Neural cell (in vitro differentiated cells): ENCODE measurements around the gene TMEM235. TPM values are rescaled to one million over a fixed set of nuclear protein-coding genes. Genes with fewer than 3 reads are reported as not detected.

Experiments
- H2AFZ ChIP-seq: fragments of 200-600, 300-800 bp; sonication (generic), shearing (Covaris generic); 2 replicates; pipeline ENCODE4 v1.6.0; 2014; ENCODE audit warnings: low read depth, mild to moderate bottlenecking, antibody characterized with exemption, low read length, moderate library complexity
- H3F3A ChIP-seq: fragments of 200-600 bp; shearing (Covaris generic); 2 replicates; pipeline ENCODE4 v1.6.1; 2016; ENCODE audit warnings: mild to moderate bottlenecking, moderate library complexity, mixed read lengths, antibody characterized with exemption, low read length; ENCODE audit not compliant: insufficient read depth, poor library complexity, severe bottlenecking
- H3K27ac ChIP-seq: fragments of 200-600, 300-800 bp; sonication (generic), shearing (Covaris generic); 2 replicates; pipeline ENCODE4 v1.5.1; 2014; ENCODE audit warnings: mild to moderate bottlenecking, low read length, moderate library complexity
- H3K27me3 ChIP-seq: fragments of 300-800, 200-600 bp; sonication (generic), shearing (Covaris generic); 2 replicates; pipeline ENCODE4 v1.6.0; 2014; ENCODE audit warnings: mild to moderate bottlenecking, low read depth, low read length, moderate library complexity; ENCODE audit not compliant: insufficient read depth
- H3K36me3 ChIP-seq: fragments of 300-800, 200-600 bp; sonication (generic), shearing (Covaris generic); 2 replicates; pipeline ENCODE4 v1.5.1; 2014; ENCODE audit warnings: mild to moderate bottlenecking, antibody characterized with exemption, low read length, moderate library complexity; ENCODE audit not compliant: insufficient read depth
- H3K4me2 ChIP-seq: fragments of 300-800, 200-600 bp; sonication (generic), shearing (Covaris generic); 2 replicates; pipeline ENCODE4 v1.6.0; 2014; ENCODE audit warnings: mild to moderate bottlenecking, low read length
- H3K4me3 ChIP-seq: fragments of 300-800, 200-600 bp; sonication (generic), shearing (Covaris generic); 2 replicates; pipeline ENCODE4 v1.5.1; 2014; ENCODE audit warnings: mild to moderate bottlenecking, low read length, moderate library complexity
- H3K79me2 ChIP-seq: fragments of 200-600 bp; shearing (Covaris generic); replicated peaks from 2 replicates; pipeline ENCODE4 v1.6.0; 2014; ENCODE audit warnings: mild to moderate bottlenecking, low read length, moderate library complexity; ENCODE audit not compliant: insufficient read depth
- H3K9ac ChIP-seq: fragments of 300-800, 200-600 bp; sonication (generic), shearing (Covaris generic); 2 replicates; pipeline ENCODE4 v1.6.1; 2016; ENCODE audit warnings: mild to moderate bottlenecking, low read length, mixed read lengths
- H3K9me2 ChIP-seq: fragments of 200-600 bp; shearing (Covaris generic); 2 replicates; pipeline ENCODE4 v1.6.1; 2016; ENCODE audit warnings: mild to moderate bottlenecking, low read length, mixed read lengths; ENCODE audit not compliant: insufficient read depth
- H3K9me3 ChIP-seq: fragments of 200-600, 300-800 bp; sonication (generic), shearing (Covaris generic); 2 replicates; pipeline ENCODE4 v1.6.1; 2016; ENCODE audit warnings: mild to moderate bottlenecking, mixed run types, low read length, moderate library complexity, mixed read lengths
- H4K20me1 ChIP-seq: fragments of 200-600 bp; shearing (Covaris generic); 2 replicates; pipeline ENCODE4 v1.6.1; 2016; ENCODE audit warnings: mild to moderate bottlenecking, mixed run types; ENCODE audit not compliant: insufficient read depth
- EP300 ChIP-seq: fragments of 450-650 bp; conservative IDR thresholded peaks from 2 replicates; pipeline ENCODE4 v1.6.1; 2014; ENCODE audit warnings: antibody characterized with exemption, mild to moderate bottlenecking, moderate library complexity; ENCODE audit not compliant: poor library complexity, severe bottlenecking
- EZH2 ChIP-seq: fragments of 200-600, 300-800 bp; shearing (Covaris generic), sonication (generic); IDR thresholded peaks from 2 replicates; pipeline ENCODE4 v1.6.1; 2014; ENCODE audit warnings: antibody characterized with exemption, low read length, borderline replicate concordance, mild to moderate bottlenecking; ENCODE audit not compliant: insufficient read depth, poor library complexity, severe bottlenecking
- MXI1 ChIP-seq: fragments of 450-650 bp; conservative IDR thresholded peaks from 2 replicates; pipeline ENCODE4 v1.6.1; 2014; ENCODE audit warnings: antibody characterized with exemption, mild to moderate bottlenecking; ENCODE audit not compliant: poor library complexity, severe bottlenecking
- POLR2AphosphoS5 ChIP-seq: IDR thresholded peaks from 2 replicates; pipeline ENCODE4 v1.6.1; 2012
- RAD21 ChIP-seq: fragments of 450-650 bp; conservative IDR thresholded peaks from 2 replicates; pipeline ENCODE4 v1.6.1; 2014; ENCODE audit warnings: antibody characterized with exemption, mild to moderate bottlenecking, moderate library complexity
- SMC3 ChIP-seq: fragments of 450-650 bp; conservative IDR thresholded peaks from 2 replicates; pipeline ENCODE4 v1.6.1; 2014; ENCODE audit warnings: antibody characterized with exemption, mild to moderate bottlenecking, moderate library complexity; ENCODE audit not compliant: poor library complexity
- TAF1 ChIP-seq: IDR thresholded peaks from 2 replicates; pipeline ENCODE4 v1.6.1; 2012; ENCODE audit warnings: low read depth
- polyA plus RNA-seq: library from polyadenylated mRNA; depleted of rRNA; stranded (reverse); fragments of >200 nt; gene quantifications from 2 replicates; pipeline ENCODE4 v1.2.3, GENCODE V29; 2014
- TF ChIP-seq, protein P1 (sequence below): fragments of 450-650 bp; IDR thresholded peaks from 2 replicates; pipeline ENCODE4 v1.5.1; 2014; ENCODE audit warnings: antibody characterized with exemption, mild to moderate bottlenecking, moderate library complexity; ENCODE audit not compliant: poor library complexity, severe bottlenecking
- TF ChIP-seq, protein P2 (sequence below): IDR thresholded peaks from 2 replicates; pipeline ENCODE4 v1.6.1; 2012; ENCODE audit warnings: borderline replicate concordance

TMEM235 gene
- polyA plus RNA-seq, 1 donor from 2014 or later: not detected

DNA sequence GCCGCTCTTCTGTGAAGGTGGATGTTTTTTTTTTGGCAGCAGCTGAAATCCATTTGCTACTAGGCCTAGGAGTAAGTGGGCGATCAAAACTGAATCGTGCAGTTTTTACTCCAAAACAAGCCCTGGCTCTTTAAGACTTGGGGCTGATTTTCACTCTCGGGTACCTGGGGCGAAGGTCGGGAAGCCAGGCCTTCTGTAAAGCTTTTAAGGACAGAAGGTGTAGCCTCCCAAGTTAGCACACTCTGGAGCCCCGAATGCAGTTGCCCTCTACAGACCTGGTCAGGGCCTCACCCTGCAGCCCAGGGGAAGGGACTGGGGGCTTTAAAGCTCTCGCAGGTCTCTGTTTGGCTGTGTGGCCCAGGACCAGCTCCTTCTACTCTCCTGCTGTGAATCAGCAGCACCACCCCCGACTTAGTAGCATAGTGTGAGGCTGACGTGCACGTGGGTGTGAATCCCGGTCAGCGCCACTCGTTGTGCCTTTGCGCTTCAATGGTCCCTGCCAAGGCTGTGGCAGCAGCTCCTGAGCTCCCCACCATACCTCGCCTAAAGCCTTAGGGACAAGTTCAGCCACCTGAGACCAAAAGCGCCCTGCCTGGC lies 49.9 kb downstream of the TMEM235 start:
- TF ChIP-seq EZH2: no peak
- no peak for TF ChIP-seq RAD21
- no peak for TF ChIP-seq TAF1
- no peak for TF ChIP-seq MXI1
- TF ChIP-seq, protein P1, sequence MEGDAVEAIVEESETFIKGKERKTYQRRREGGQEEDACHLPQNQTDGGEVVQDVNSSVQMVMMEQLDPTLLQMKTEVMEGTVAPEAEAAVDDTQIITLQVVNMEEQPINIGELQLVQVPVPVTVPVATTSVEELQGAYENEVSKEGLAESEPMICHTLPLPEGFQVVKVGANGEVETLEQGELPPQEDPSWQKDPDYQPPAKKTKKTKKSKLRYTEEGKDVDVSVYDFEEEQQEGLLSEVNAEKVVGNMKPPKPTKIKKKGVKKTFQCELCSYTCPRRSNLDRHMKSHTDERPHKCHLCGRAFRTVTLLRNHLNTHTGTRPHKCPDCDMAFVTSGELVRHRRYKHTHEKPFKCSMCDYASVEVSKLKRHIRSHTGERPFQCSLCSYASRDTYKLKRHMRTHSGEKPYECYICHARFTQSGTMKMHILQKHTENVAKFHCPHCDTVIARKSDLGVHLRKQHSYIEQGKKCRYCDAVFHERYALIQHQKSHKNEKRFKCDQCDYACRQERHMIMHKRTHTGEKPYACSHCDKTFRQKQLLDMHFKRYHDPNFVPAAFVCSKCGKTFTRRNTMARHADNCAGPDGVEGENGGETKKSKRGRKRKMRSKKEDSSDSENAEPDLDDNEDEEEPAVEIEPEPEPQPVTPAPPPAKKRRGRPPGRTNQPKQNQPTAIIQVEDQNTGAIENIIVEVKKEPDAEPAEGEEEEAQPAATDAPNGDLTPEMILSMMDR: no peak
- TF ChIP-seq EP300: no peak
- TF ChIP-seq POLR2AphosphoS5: no peak
- TF ChIP-seq SMC3: no peak
- TF ChIP-seq, protein P2, sequence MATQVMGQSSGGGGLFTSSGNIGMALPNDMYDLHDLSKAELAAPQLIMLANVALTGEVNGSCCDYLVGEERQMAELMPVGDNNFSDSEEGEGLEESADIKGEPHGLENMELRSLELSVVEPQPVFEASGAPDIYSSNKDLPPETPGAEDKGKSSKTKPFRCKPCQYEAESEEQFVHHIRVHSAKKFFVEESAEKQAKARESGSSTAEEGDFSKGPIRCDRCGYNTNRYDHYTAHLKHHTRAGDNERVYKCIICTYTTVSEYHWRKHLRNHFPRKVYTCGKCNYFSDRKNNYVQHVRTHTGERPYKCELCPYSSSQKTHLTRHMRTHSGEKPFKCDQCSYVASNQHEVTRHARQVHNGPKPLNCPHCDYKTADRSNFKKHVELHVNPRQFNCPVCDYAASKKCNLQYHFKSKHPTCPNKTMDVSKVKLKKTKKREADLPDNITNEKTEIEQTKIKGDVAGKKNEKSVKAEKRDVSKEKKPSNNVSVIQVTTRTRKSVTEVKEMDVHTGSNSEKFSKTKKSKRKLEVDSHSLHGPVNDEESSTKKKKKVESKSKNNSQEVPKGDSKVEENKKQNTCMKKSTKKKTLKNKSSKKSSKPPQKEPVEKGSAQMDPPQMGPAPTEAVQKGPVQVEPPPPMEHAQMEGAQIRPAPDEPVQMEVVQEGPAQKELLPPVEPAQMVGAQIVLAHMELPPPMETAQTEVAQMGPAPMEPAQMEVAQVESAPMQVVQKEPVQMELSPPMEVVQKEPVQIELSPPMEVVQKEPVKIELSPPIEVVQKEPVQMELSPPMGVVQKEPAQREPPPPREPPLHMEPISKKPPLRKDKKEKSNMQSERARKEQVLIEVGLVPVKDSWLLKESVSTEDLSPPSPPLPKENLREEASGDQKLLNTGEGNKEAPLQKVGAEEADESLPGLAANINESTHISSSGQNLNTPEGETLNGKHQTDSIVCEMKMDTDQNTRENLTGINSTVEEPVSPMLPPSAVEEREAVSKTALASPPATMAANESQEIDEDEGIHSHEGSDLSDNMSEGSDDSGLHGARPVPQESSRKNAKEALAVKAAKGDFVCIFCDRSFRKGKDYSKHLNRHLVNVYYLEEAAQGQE: no peak
- Histone ChIP-seq H3K9me3 (no peaks in the 10 kb centered on the region), H2AFZ (no peak overlapping the region)

DNA sequence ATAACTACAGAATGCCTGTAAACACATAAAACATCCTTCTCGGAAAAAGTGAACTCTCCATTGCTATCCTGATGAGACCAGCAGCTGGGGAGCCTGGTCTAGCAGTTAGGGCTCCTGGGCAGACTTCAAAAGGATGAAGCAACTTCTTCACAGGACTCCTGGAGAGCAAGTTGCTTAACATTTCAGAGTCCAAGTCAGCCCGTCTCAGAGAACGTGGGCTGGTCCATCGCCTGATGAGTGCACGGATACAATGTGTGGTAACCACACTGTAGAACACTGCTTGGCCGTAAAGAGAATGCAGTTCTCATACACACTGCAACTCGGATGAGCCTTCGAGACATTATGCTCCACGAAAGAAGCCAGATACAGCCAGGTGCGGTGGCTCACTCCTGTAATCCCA lies 52.7 kb downstream of the TMEM235 start:
- TF ChIP-seq SMC3: no peak
- no peak for TF ChIP-seq RAD21
- TF ChIP-seq, protein P1: no peak
- TF ChIP-seq, protein P2: no peak

More for the DNA sequence above, 49.9 kb downstream of the TMEM235 start:
- Histone ChIP-seq H3K79me2 (no peaks in the 10 kb centered on the region), H3K9me2 (no peaks in the 10 kb centered on the region), H3K36me3 (no peaks in the 10 kb centered on the region), H3K9ac (no peak overlapping the region), H3F3A (no peaks in the 10 kb centered on the region), H4K20me1 (no peaks in the 10 kb centered on the region), H3K4me2 (no peak overlapping the region), H3K27me3 (no peaks in the 10 kb centered on the region), H3K4me3 (no peak overlapping the region), H3K27ac (no peak overlapping the region)

More for the DNA sequence above, 52.7 kb downstream of the TMEM235 start:
- no peaks in the 10 kb centered on the region for H4K20me1 ChIP-seq
- no peak overlapping the region for H3K4me2 ChIP-seq
- H2AFZ ChIP-seq: no peak overlapping the region
- H3F3A ChIP-seq: no peaks in the 10 kb centered on the region
- no peaks in the 10 kb centered on the region for H3K79me2 ChIP-seq
- no peaks in the 10 kb centered on the region for H3K9me2 ChIP-seq
- no peaks in the 10 kb centered on the region for H3K27me3 ChIP-seq
- no peak overlapping the region for H3K4me3 ChIP-seq
- no peaks in the 10 kb centered on the region for H3K9me3 ChIP-seq
- H3K27ac ChIP-seq: no peak overlapping the region
- no peaks in the 10 kb centered on the region for H3K36me3 ChIP-seq
- no peak overlapping the region for H3K9ac ChIP-seq
